ENCODE results near the gene XYLT1.

DNA sequence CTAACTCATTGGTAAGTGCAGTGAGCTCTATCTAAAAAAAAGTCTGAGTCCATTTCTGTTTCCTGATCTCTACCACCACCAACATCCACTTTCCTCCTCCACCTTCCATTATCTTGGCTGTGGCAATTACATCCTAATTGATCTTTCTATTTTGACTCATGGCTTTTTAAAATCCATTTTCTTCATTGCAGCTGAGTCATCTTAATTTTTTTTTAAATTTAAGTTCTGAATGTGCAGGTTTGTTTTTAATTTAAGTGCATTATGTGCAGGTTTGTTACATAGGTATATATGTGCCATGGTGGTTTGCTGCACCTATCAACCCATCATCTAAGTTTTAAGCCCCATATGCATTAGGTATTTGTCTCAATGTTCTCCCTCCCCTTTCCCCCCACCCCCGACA, 390.7 kb downstream of the XYLT1 start:
- TF ChIP-seq ARNTL (CRISPR knock-in tag; IDR thresholded peaks at IDR 0.05; ENCODE audit: borderline replicate concordance, low read depth) (no peak), PATZ1 (CRISPR knock-in tag; IDR thresholded peaks at IDR 0.05; ENCODE audit: borderline replicate concordance) (no peak), ZFP3 (CRISPR knock-in tag; IDR thresholded peaks at IDR 0.05) (no peak), CREB5 (CRISPR knock-in tag; IDR thresholded peaks at IDR 0.05; ENCODE audit: low read depth) (no peak), RARB (CRISPR knock-in tag; IDR thresholded peaks at IDR 0.05) (no peak), GLIS3 (CRISPR knock-in tag; IDR thresholded peaks at IDR 0.05) (no peak), ZFP30 (CRISPR knock-in tag; IDR thresholded peaks at IDR 0.05) (no peak), ZNF70 (CRISPR knock-in tag; IDR thresholded peaks at IDR 0.05) (no peak), TOX (CRISPR knock-in tag; IDR thresholded peaks at IDR 0.05; ENCODE audit: borderline replicate concordance) (no peak), CSDC2 (CRISPR knock-in tag; IDR thresholded peaks at IDR 0.05) (no peak), ZNF565 (CRISPR knock-in tag; conservative IDR thresholded peaks at IDR 0.05; ENCODE audit: low read depth) (no peak), ZC3H10 (CRISPR knock-in tag; IDR thresholded peaks at IDR 0.05) (no peak)
